Astrocyte (in vitro differentiated cells and primary cell): ENCODE results near the gene PRF1. TPM values are rescaled to one million over a fixed set of nuclear protein-coding genes. Genes with fewer than 3 reads are reported as not detected.
A peak's percentile ranks its signal among the peaks of the same experiment; 100 is the strongest.
"Not testable (repeated sequence)": the region's sequence is repeated elsewhere in the genome, so short reads cannot be mapped to it uniquely, and the experiment has no call there.

ENCODE experiments used
- DNase-seq: peaks from one replicate; pipeline ENCODE4 v3.0.0-alpha.2; 2010; ENCODE audit warnings: low read depth
- FAIRE-seq: peaks from 2 replicates; lab custom pipeline; 2011; peaks lifted over from hg19 to GRCh38; lab: Jason Lieb, UNC
- H2AFZ ChIP-seq: 2 replicates; pipeline ENCODE4 v1.6.0; 2012; ENCODE audit warnings: low read depth, low read length, inconsistent platforms
- H3K27ac ChIP-seq: 2 replicates; pipeline ENCODE4 v1.5.1; 2011; ENCODE audit warnings: low read depth, low read length, inconsistent platforms
- H3K27me3 ChIP-seq: 2 replicates; pipeline ENCODE4 v1.6.0; 2011; ENCODE audit warnings: low read length, inconsistent platforms; ENCODE audit not compliant: insufficient read depth
- H3K36me3 ChIP-seq: 2 replicates; pipeline ENCODE4 v1.5.1; 2011; ENCODE audit warnings: low read length, inconsistent platforms; ENCODE audit not compliant: insufficient read depth
- H3K4me1 ChIP-seq: 2 replicates; pipeline ENCODE4 v1.5.1; 2011; ENCODE audit warnings: low read length, inconsistent platforms; ENCODE audit not compliant: insufficient read depth
- H3K4me2 ChIP-seq: 2 replicates; pipeline ENCODE4 v1.6.0; 2012; ENCODE audit warnings: low read length, inconsistent platforms
- H3K4me3 ChIP-seq: 2 replicates; pipeline ENCODE4 v1.5.1; 2011; ENCODE audit warnings: low read depth, mild to moderate bottlenecking, low read length, inconsistent platforms; ENCODE audit not compliant: insufficient read depth
- H3K79me2 ChIP-seq: 2 replicates; pipeline ENCODE4 v1.6.0; 2012; ENCODE audit warnings: mild to moderate bottlenecking, low read length, inconsistent platforms; ENCODE audit not compliant: insufficient read depth
- H3K9ac ChIP-seq: 2 replicates; pipeline ENCODE4 v1.6.0; 2012; ENCODE audit warnings: mild to moderate bottlenecking, low read length, inconsistent platforms
- H3K9me3 ChIP-seq: 2 replicates; pipeline ENCODE4 v1.5.1; 2012; ENCODE audit warnings: low read depth, mild to moderate bottlenecking, low read length, inconsistent platforms; ENCODE audit not compliant: insufficient read depth
- H4K20me1 ChIP-seq: 2 replicates; pipeline ENCODE4 v1.6.0; 2012; ENCODE audit warnings: low read length, inconsistent platforms; ENCODE audit not compliant: insufficient read depth
- H3K27ac Mint-ChIP-seq: one replicate; pipeline ENCODE4 v1.8.0; 2021; ENCODE audit warnings: mild to moderate bottlenecking, mixed read lengths; ENCODE audit not compliant: unreplicated experiment
- H3K27me3 Mint-ChIP-seq: one replicate; pipeline ENCODE4 v1.8.0; 2021; ENCODE audit warnings: low read depth, mixed read lengths; ENCODE audit not compliant: unreplicated experiment
- H3K36me3 Mint-ChIP-seq: one replicate; pipeline ENCODE4 v1.8.0; 2021; ENCODE audit warnings: low read depth, mixed read lengths; ENCODE audit not compliant: unreplicated experiment
- H3K4me1 Mint-ChIP-seq: one replicate; pipeline ENCODE4 v1.8.0; 2021; ENCODE audit warnings: low read depth, mixed read lengths; ENCODE audit not compliant: unreplicated experiment
- H3K4me3 Mint-ChIP-seq: one replicate; pipeline ENCODE4 v1.8.0; 2021; ENCODE audit warnings: mild to moderate bottlenecking, moderate library complexity, mixed read lengths; ENCODE audit not compliant: unreplicated experiment
- H3K9me3 Mint-ChIP-seq: one replicate; pipeline ENCODE4 v1.8.0; 2021; ENCODE audit warnings: mild to moderate bottlenecking, mixed read lengths; ENCODE audit not compliant: unreplicated experiment
- EZH2 ChIP-seq: IDR thresholded peaks from 2 replicates; pipeline ENCODE4 v1.6.1; 2012; ENCODE audit warnings: mild to moderate bottlenecking, low read length, inconsistent platforms; ENCODE audit not compliant: insufficient read depth
- total RNA-seq: library from RNA; stranded (reverse); gene quantifications from 2 replicates; pipeline ENCODE4 v1.2.1, GENCODE V29; 2021
- TF ChIP-seq, protein P1 (sequence below): IDR thresholded peaks from 2 replicates; pipeline ENCODE4 v1.5.1; 2011; ENCODE audit warnings: low read depth, mild to moderate bottlenecking, inconsistent platforms, low read length, moderate library complexity; ENCODE audit not compliant: insufficient read depth

Gene PRF1
- total RNA-seq, 1 donor from 2014 or later: 0.16 TPM

- Mint-ChIP-seq H3K27me3 (no peaks in the 10 kb centered on the region), H3K36me3 (peaks cover 2% of the 10 kb centered on the region), H3K4me3 (no peak overlapping the region), H3K27ac (no peak overlapping the region), H3K4me1 (peaks cover 21% of the 10 kb centered on the region), H3K9me3 (peaks cover 7% of the 10 kb centered on the region)
- Histone ChIP-seq H3K36me3 (no peaks in the 10 kb centered on the region), H3K79me2 (no peaks in the 10 kb centered on the region), H2AFZ (no peak overlapping the region), H3K4me3 (no peak overlapping the region), H3K4me2 (peak overlapping the region; percentile 24), H3K9me3 (peaks cover 6% of the 10 kb centered on the region), H3K4me1 (peaks cover 40% of the 10 kb centered on the region), H3K27ac (peak overlapping the region; percentile 81), H4K20me1 (no peaks in the 10 kb centered on the region), H3K27me3 (no peaks in the 10 kb centered on the region), H3K9ac (peak overlapping the region; percentile 51)
- DNase-seq (peak; percentile 97), FAIRE-seq (peak; percentile 39)
- TF ChIP-seq, protein P1, sequence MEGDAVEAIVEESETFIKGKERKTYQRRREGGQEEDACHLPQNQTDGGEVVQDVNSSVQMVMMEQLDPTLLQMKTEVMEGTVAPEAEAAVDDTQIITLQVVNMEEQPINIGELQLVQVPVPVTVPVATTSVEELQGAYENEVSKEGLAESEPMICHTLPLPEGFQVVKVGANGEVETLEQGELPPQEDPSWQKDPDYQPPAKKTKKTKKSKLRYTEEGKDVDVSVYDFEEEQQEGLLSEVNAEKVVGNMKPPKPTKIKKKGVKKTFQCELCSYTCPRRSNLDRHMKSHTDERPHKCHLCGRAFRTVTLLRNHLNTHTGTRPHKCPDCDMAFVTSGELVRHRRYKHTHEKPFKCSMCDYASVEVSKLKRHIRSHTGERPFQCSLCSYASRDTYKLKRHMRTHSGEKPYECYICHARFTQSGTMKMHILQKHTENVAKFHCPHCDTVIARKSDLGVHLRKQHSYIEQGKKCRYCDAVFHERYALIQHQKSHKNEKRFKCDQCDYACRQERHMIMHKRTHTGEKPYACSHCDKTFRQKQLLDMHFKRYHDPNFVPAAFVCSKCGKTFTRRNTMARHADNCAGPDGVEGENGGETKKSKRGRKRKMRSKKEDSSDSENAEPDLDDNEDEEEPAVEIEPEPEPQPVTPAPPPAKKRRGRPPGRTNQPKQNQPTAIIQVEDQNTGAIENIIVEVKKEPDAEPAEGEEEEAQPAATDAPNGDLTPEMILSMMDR: no peak
- TF ChIP-seq EZH2: no peak
Measured at GRCh38 chr10:70615784-70616522, 13.4 kb upstream of the PRF1 start.

GRCh38 chr10:70615211-70615610 is 12.7 kb upstream of the PRF1 start:
- Histone ChIP-seq H3K4me3 (no peak overlapping the region), H4K20me1 (no peaks in the 10 kb centered on the region), H3K4me1 (peaks cover 40% of the 10 kb centered on the region), H3K36me3 (no peaks in the 10 kb centered on the region), H3K27ac (peak overlapping the region; percentile 81), H3K79me2 (no peaks in the 10 kb centered on the region), H2AFZ (no peak overlapping the region), H3K4me2 (no peak overlapping the region), H3K27me3 (no peaks in the 10 kb centered on the region), H3K9me3 (peaks cover 1% of the 10 kb centered on the region), H3K9ac (peak overlapping the region; percentile 51)
- Mint-ChIP-seq H3K27ac (no peak overlapping the region), H3K9me3 (peaks cover 4% of the 10 kb centered on the region), H3K4me1 (peaks cover 21% of the 10 kb centered on the region), H3K27me3 (no peaks in the 10 kb centered on the region), H3K4me3 (no peak overlapping the region), H3K36me3 (peaks cover 2% of the 10 kb centered on the region)
- no peak for DNase-seq
- no peak for TF ChIP-seq EZH2
- TF ChIP-seq, protein P1: no peak
- FAIRE-seq: no peak

- not testable (repeated sequence) for FAIRE-seq, H3K9ac ChIP-seq, H3K27me3 ChIP-seq, H3K4me2 ChIP-seq, H3K4me3 ChIP-seq, H2AFZ ChIP-seq, H3K27ac Mint-ChIP-seq, H3K36me3 ChIP-seq, DNase-seq, H4K20me1 ChIP-seq, H3K9me3 ChIP-seq, H3K27ac ChIP-seq, H3K79me2 ChIP-seq, H3K4me3 Mint-ChIP-seq, H3K27me3 Mint-ChIP-seq, H3K9me3 Mint-ChIP-seq, H3K36me3 Mint-ChIP-seq
- peaks cover 21% of the 10 kb centered on the region for H3K4me1 Mint-ChIP-seq
- peaks cover 40% of the 10 kb centered on the region for H3K4me1 ChIP-seq
Measured at GRCh38 chr10:70614364-70614763, 11.8 kb upstream of the PRF1 start.
